ENCODE data around the gene OASL. TPM values are rescaled to one million over a fixed set of nuclear protein-coding genes. Genes with fewer than 3 reads are reported as not detected.

The OASL gene
- total RNA-seq, 1 donor from 2014 or later, result not detected

- H3K4me3 Mint-ChIP-seq (ENCODE audit: unreplicated experiment), result no peak overlapping the region
- no peak overlapping the region for H3K27ac Mint-ChIP-seq (ENCODE audit: unreplicated experiment)
- H3K4me1 Mint-ChIP-seq (ENCODE audit: unreplicated experiment), result no peaks in the 10 kb centered on the region
- DNase-seq (ENCODE audit: low spot score), result no peak
- H3K27me3 Mint-ChIP-seq (ENCODE audit: unreplicated experiment), result peaks cover 7% of the 10 kb centered on the region
- TF ChIP-seq, protein P1, sequence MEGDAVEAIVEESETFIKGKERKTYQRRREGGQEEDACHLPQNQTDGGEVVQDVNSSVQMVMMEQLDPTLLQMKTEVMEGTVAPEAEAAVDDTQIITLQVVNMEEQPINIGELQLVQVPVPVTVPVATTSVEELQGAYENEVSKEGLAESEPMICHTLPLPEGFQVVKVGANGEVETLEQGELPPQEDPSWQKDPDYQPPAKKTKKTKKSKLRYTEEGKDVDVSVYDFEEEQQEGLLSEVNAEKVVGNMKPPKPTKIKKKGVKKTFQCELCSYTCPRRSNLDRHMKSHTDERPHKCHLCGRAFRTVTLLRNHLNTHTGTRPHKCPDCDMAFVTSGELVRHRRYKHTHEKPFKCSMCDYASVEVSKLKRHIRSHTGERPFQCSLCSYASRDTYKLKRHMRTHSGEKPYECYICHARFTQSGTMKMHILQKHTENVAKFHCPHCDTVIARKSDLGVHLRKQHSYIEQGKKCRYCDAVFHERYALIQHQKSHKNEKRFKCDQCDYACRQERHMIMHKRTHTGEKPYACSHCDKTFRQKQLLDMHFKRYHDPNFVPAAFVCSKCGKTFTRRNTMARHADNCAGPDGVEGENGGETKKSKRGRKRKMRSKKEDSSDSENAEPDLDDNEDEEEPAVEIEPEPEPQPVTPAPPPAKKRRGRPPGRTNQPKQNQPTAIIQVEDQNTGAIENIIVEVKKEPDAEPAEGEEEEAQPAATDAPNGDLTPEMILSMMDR (IDR thresholded peaks at IDR 0.05; ENCODE audit: unreplicated experiment), result no peak
- no peaks in the 10 kb centered on the region for H3K36me3 Mint-ChIP-seq (ENCODE audit: low read depth, unreplicated experiment)
- no peaks in the 10 kb centered on the region for H3K9me3 Mint-ChIP-seq (ENCODE audit: unreplicated experiment)
Observed at GRCh38 chr12:120979220-120979861, 59.7 kb downstream of the OASL start.

DNA sequence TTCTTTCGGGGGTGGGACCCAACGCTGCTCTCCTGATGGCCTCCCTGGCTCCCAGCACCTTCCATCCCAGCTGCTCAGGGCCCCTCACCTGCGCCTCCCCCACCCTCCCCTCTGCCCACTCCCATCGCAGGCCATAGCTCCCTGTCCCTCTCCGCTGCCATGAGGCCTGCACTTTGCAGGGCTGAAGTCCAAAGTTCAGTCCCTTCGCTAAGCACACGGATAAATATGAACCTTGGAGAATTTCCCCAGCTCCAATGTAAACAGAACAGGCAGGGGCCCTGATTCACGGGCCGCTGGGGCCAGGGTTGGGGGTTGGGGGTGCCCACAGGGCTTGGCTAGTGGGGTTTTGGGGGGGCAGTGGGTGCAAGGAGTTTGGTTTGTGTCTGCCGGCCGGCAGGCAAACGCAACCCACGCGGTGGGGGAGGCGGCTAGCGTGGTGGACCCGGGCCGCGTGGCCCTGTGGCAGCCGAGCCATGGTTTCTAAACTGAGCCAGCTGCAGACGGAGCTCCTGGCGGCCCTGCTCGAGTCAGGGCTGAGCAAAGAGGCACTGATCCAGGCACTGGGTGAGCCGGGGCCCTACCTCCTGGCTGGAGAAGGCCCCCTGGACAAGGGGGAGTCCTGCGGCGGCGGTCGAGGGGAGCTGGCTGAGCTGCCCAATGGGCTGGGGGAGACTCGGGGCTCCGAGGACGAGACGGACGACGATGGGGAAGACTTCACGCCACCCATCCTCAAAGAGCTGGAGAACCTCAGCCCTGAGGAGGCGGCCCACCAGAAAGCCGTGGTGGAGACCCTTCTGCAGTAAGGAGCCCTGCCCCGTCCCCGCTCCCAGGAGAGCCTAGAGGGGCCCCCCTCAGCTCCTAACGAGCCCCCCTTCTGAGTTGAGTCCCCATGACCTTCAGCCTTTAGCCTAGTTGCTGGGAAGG, 60.5 kb downstream of the OASL start, which contains the start of gene HNF1A:
Gene HNF1A, plus strand, starts transcription at position 248 of the 924 bp plus-strand sequence. Its CDS starts 226 bp downstream, at position 474.
- H3K36me3 Mint-ChIP-seq (ENCODE audit: low read depth, unreplicated experiment), result no peaks in the 10 kb centered on the region
- TF ChIP-seq, protein P1 (IDR thresholded peaks at IDR 0.05; ENCODE audit: unreplicated experiment), result no peak
- H3K27ac Mint-ChIP-seq (ENCODE audit: unreplicated experiment), result no peak within 1 kb of the TSS
- H3K9me3 Mint-ChIP-seq (ENCODE audit: unreplicated experiment), result no peaks in the 10 kb centered on the region
- H3K4me3 Mint-ChIP-seq (ENCODE audit: unreplicated experiment), result no peak within 1 kb of the TSS
- no peak for DNase-seq (ENCODE audit: low spot score)
- H3K4me1 Mint-ChIP-seq (ENCODE audit: unreplicated experiment), result no peaks in the 10 kb centered on the region
- peaks cover 5% of the 10 kb centered on the region for H3K27me3 Mint-ChIP-seq (ENCODE audit: unreplicated experiment)

- H3K27me3 Mint-ChIP-seq (ENCODE audit: unreplicated experiment), result peaks cover 4% of the 10 kb centered on the region
- DNase-seq (ENCODE audit: low spot score), result no peak
- no peaks in the 10 kb centered on the region for H3K9me3 Mint-ChIP-seq (ENCODE audit: unreplicated experiment)
- H3K27ac Mint-ChIP-seq (ENCODE audit: unreplicated experiment), result no peak overlapping the region
- no peaks in the 10 kb centered on the region for H3K4me1 Mint-ChIP-seq (ENCODE audit: unreplicated experiment)
- no peak overlapping the region for H3K4me3 Mint-ChIP-seq (ENCODE audit: unreplicated experiment)
- H3K36me3 Mint-ChIP-seq (ENCODE audit: low read depth, unreplicated experiment), result no peaks in the 10 kb centered on the region
- TF ChIP-seq, protein P1 (IDR thresholded peaks at IDR 0.05; ENCODE audit: unreplicated experiment), result no peak
Observed at GRCh38 chr12:120977531-120978295, 61.3 kb downstream of the OASL start.

DNA sequence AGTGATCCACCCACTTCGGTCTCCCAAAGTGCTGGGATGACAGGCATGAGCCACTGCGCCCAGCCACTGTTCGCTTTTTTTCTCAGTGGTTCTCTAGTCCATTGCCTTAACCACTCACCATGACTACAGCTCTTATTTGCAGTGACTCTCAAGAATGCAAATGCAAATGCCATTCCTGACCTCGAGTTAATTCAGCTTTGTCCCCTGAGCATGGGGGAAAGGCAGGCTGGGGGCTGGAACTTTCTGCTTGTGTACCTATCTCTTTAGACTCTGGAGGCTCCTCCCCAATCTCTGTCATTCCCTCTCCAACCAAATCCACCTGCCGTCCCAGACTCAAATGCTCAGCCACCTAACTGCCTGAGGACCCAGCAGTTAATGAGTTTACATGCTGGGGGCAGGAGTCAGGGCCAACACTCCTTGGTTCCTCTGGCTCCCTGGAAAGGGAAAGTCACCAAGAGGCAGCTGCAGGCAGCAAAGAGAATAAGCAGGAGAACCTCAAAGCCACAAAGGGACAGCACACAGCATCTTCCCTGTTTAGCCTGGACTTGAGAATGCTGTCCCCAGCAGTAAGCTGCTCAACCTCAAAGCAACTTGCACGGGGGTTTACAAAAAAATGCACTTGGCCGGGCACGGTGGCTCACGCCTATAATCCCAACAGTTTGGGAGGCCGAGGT, 66.0 kb downstream of the OASL start:
- DNase-seq (ENCODE audit: low spot score), result no peak

More for the DNA sequence above, 66.0 kb downstream of the OASL start:
- H3K9me3 Mint-ChIP-seq (ENCODE audit: unreplicated experiment), result no peaks in the 10 kb centered on the region
- H3K27ac Mint-ChIP-seq (ENCODE audit: unreplicated experiment), result no peak overlapping the region
- no peak overlapping the region for H3K4me3 Mint-ChIP-seq (ENCODE audit: unreplicated experiment)
- peaks cover 9% of the 10 kb centered on the region for H3K27me3 Mint-ChIP-seq (ENCODE audit: unreplicated experiment)
- TF ChIP-seq, protein P1 (IDR thresholded peaks at IDR 0.05; ENCODE audit: unreplicated experiment), result no peak
- no peaks in the 10 kb centered on the region for H3K36me3 Mint-ChIP-seq (ENCODE audit: low read depth, unreplicated experiment)
- H3K4me1 Mint-ChIP-seq (ENCODE audit: unreplicated experiment), result no peaks in the 10 kb centered on the region

All from endothelial cell (in vitro differentiated cells).